PC-3 (cell line): ENCODE data around the gene PDZD7.

Experiments
- EZH2 ChIP-seq: fragments of 300-600 bp; sonication (generic); IDR thresholded peaks from one replicate; pipeline ENCODE4 v1.6.1; 2017; ENCODE audit warnings: antibody characterized with exemption, mild to moderate bottlenecking, low read length; ENCODE audit not compliant: unreplicated experiment
- TF ChIP-seq, protein P1 (sequence below): fragments of 300-600 bp; sonication (generic); conservative IDR thresholded peaks from 2 replicates; pipeline ENCODE4 v1.5.1; 2017; ENCODE audit warnings: antibody characterized with exemption, low read depth, mild to moderate bottlenecking, low read length

DNA sequence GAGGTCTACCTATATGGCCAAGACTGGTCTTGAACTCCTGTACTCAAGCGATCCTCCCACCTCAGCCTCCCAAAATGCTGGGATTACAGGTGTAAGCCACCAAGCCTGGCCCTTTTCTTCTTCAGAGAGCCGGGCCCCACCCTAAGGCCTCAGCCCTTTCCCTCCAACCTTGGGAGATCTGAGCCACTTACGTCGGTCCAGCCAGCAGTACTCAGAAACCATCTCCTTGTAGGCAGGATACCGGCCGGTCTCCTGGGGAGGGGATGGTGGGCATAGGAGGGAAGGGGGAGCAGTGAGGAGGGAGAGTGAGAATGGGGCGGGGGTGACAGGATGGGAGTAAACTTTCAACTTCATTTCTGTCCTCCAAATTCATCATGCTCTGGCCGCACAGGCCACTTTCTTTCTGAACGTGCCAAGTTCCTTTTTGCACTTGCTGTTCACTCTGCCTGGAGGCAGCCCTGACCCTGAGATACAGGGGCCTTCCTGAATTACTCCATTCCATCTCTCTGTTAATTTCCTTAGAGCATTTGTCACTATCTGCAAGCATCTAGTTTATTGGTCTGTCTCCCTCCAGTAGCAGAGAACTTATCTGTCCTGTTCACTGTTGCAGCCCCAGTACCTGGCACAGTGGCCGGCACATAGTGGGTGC, 10.4 kb downstream of the PDZD7 start:
- TF ChIP-seq EZH2: no peak
- TF ChIP-seq, protein P1, sequence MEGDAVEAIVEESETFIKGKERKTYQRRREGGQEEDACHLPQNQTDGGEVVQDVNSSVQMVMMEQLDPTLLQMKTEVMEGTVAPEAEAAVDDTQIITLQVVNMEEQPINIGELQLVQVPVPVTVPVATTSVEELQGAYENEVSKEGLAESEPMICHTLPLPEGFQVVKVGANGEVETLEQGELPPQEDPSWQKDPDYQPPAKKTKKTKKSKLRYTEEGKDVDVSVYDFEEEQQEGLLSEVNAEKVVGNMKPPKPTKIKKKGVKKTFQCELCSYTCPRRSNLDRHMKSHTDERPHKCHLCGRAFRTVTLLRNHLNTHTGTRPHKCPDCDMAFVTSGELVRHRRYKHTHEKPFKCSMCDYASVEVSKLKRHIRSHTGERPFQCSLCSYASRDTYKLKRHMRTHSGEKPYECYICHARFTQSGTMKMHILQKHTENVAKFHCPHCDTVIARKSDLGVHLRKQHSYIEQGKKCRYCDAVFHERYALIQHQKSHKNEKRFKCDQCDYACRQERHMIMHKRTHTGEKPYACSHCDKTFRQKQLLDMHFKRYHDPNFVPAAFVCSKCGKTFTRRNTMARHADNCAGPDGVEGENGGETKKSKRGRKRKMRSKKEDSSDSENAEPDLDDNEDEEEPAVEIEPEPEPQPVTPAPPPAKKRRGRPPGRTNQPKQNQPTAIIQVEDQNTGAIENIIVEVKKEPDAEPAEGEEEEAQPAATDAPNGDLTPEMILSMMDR: no peak
